ENCODE measurements around the gene PLCL1.

DNA sequence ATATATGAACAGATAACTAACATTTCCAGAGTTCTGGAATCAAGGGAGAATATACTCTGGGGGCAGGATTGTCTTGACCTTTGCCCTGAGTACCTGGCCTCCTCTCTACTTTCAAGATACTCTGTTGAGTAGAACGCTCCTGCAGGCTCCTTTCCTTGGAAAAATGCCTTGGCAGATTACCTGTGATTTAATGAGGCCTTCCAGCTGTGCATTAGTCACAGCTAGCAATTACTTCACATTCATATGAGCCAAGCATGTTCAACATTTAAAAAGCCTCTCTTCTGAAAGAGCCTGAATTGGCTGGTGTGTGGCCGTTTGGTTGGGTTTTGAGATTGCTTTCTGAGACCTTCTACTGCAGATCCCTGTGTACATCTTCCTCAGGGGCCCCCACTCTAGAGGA lies 142.2 kb downstream of the PLCL1 start:
- TF ChIP-seq, protein P1, sequence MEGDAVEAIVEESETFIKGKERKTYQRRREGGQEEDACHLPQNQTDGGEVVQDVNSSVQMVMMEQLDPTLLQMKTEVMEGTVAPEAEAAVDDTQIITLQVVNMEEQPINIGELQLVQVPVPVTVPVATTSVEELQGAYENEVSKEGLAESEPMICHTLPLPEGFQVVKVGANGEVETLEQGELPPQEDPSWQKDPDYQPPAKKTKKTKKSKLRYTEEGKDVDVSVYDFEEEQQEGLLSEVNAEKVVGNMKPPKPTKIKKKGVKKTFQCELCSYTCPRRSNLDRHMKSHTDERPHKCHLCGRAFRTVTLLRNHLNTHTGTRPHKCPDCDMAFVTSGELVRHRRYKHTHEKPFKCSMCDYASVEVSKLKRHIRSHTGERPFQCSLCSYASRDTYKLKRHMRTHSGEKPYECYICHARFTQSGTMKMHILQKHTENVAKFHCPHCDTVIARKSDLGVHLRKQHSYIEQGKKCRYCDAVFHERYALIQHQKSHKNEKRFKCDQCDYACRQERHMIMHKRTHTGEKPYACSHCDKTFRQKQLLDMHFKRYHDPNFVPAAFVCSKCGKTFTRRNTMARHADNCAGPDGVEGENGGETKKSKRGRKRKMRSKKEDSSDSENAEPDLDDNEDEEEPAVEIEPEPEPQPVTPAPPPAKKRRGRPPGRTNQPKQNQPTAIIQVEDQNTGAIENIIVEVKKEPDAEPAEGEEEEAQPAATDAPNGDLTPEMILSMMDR (IDR thresholded peaks at IDR 0.05), result no peak
- no peak for TF ChIP-seq POLR2A (IDR thresholded peaks at IDR 0.05)

Data from adrenal gland (tissue), 5 donors.